NT2/D1 (cell line): ENCODE results near the gene RBBP4.

Source experiments
- DNase-seq: peaks from one replicate; pipeline ENCODE4 v3.0.0-alpha.2; 2011; ENCODE audit warnings: low read depth, low spot score
- H3K27me3 ChIP-seq: 2 replicates; pipeline ENCODE4 v1.6.0; 2011; ENCODE audit warnings: mild to moderate bottlenecking; ENCODE audit not compliant: insufficient read length, insufficient read depth
- H3K36me3 ChIP-seq: 2 replicates; pipeline ENCODE4 v1.6.1; 2011; ENCODE audit warnings: mild to moderate bottlenecking, low read length, mixed read lengths; ENCODE audit not compliant: insufficient read depth, insufficient read length
- H3K4me1 ChIP-seq: 2 replicates; pipeline ENCODE4 v1.5.1; 2011; ENCODE audit not compliant: insufficient read depth, insufficient read length
- H3K4me3 ChIP-seq: 2 replicates; pipeline ENCODE4 v1.5.1; 2011; ENCODE audit warnings: low read depth; ENCODE audit not compliant: insufficient read length
- H3K9ac ChIP-seq: 2 replicates; pipeline ENCODE4 v1.6.0; 2011; ENCODE audit warnings: low read depth; ENCODE audit not compliant: insufficient read length
- H3K9me3 ChIP-seq: 2 replicates; pipeline ENCODE4 v1.5.1; 2011; ENCODE audit warnings: mild to moderate bottlenecking, low read length; ENCODE audit not compliant: insufficient read depth
- SUZ12 ChIP-seq: IDR thresholded peaks from 2 replicates; pipeline ENCODE4 v1.6.1; 2011; ENCODE audit not compliant: insufficient read length, insufficient read depth; ENCODE audit errors: extremely low read depth
- YY1 ChIP-seq: IDR thresholded peaks from 2 replicates; pipeline ENCODE4 v1.6.1; 2011; ENCODE audit not compliant: insufficient read length, insufficient read depth
- ZNF274 ChIP-seq: IDR thresholded peaks from 2 replicates; pipeline ENCODE4 v1.6.1; 2011; ENCODE audit warnings: mild to moderate bottlenecking, low read depth, low read length

RBBP4 gene

GRCh38 chr1:32728413-32729077 lies 77.5 kb downstream of the RBBP4 start:
- Histone ChIP-seq H3K9me3 (no peaks in the 10 kb centered on the region), H3K36me3 (no peaks in the 10 kb centered on the region), H3K4me1 (peaks cover 23% of the 10 kb centered on the region), H3K4me3 (no peak overlapping the region), H3K27me3 (no peaks in the 10 kb centered on the region), H3K9ac (no peak overlapping the region)
- no peak for DNase-seq
- TF ChIP-seq ZNF274 (no peak), YY1 (no peak), SUZ12 (no peak)

GRCh38 chr1:32729254-32730046 lies 78.4 kb downstream of the RBBP4 start:
- no peak for DNase-seq
- Histone ChIP-seq H3K27me3 (no peaks in the 10 kb centered on the region), H3K9ac (no peak overlapping the region), H3K36me3 (no peaks in the 10 kb centered on the region), H3K9me3 (no peaks in the 10 kb centered on the region), H3K4me1 (peaks cover 25% of the 10 kb centered on the region), H3K4me3 (no peak overlapping the region)
- TF ChIP-seq YY1 (no peak), SUZ12 (no peak), ZNF274 (no peak)

GRCh38 chr1:32733582-32734321 lies 82.7 kb downstream of the RBBP4 start:
- Histone ChIP-seq H3K4me1 (peaks cover 22% of the 10 kb centered on the region), H3K9ac (peak overlapping the region; percentile 24)

More at GRCh38 chr1:32733582-32734321, 82.7 kb downstream of the RBBP4 start:
- TF ChIP-seq SUZ12 = no peak
- no peak for TF ChIP-seq ZNF274
- no peak for TF ChIP-seq YY1
- no peaks in the 10 kb centered on the region for H3K9me3 ChIP-seq
- no peak overlapping the region for H3K4me3 ChIP-seq
- no peak for DNase-seq
- H3K27me3 ChIP-seq = no peaks in the 10 kb centered on the region
- no peaks in the 10 kb centered on the region for H3K36me3 ChIP-seq
